ENCODE measurements around the gene ACAA1. TPM values are rescaled to one million over a fixed set of nuclear protein-coding genes. Genes with fewer than 3 reads are reported as not detected.
A peak's percentile ranks its signal among the peaks of the same experiment; 100 is the strongest.

Gene ACAA1
- total and polyA plus RNA-seq, 10 of the 15 experiments (the other 5 are each of a cell fraction or from before 2014, with no cell fraction given) = 5.7 to 85.4 (median 60.6) TPM

GRCh38 chr3:38126121-38126892 lies 10.6 kb downstream of the ACAA1 start:
- H3K27me3 ChIP-seq (replicated peaks in 1 of 2; ENCODE audit: control insufficient read depth in 2 of 2, insufficient read depth in 2 of 2, low read length in 1 of 2) = no peaks in the 10 kb centered on the region
- H3K4me3 ChIP-seq = no peak overlapping the region
- peaks cover 7% of the 10 kb centered on the region for H3K4me1 ChIP-seq (ENCODE audit: control insufficient read depth, insufficient read depth, low read length)
- no peak overlapping the region for H3K4me2 ChIP-seq (ENCODE audit: control insufficient read depth, insufficient read depth)
- peak; percentile 56; the same call in 1 of the 2 replicates for TF ChIP-seq REST (IDR thresholded peaks at IDR 0.05; ENCODE audit: low read depth, low read length)
- TF ChIP-seq POLR2AphosphoS2 (IDR thresholded peaks at IDR 0.05; ENCODE audit: low read depth, low read length) = no peak
- no peak for TF ChIP-seq EED (IDR thresholded peaks at IDR 0.05; ENCODE audit: low read depth)
- TF ChIP-seq, protein P1, sequence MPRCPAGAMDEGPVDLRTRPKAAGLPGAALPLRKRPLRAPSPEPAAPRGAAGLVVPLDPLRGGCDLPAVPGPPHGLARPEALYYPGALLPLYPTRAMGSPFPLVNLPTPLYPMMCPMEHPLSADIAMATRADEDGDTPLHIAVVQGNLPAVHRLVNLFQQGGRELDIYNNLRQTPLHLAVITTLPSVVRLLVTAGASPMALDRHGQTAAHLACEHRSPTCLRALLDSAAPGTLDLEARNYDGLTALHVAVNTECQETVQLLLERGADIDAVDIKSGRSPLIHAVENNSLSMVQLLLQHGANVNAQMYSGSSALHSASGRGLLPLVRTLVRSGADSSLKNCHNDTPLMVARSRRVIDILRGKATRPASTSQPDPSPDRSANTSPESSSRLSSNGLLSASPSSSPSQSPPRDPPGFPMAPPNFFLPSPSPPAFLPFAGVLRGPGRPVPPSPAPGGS (IDR thresholded peaks at IDR 0.05; ENCODE audit: borderline replicate concordance, insufficient read depth, low read depth, low read length, poor library complexity, severe bottlenecking) = no peak
- no peak for TF ChIP-seq STAT3 (IDR thresholded peaks at IDR 0.05; ENCODE audit: low read depth, low read length)
- TF ChIP-seq SIN3A (IDR thresholded peaks at IDR 0.05; ENCODE audit: low read depth, low read length) = no peak
- no peak for TF ChIP-seq BCLAF1 (IDR thresholded peaks at IDR 0.05)
- TF ChIP-seq, protein P2, sequence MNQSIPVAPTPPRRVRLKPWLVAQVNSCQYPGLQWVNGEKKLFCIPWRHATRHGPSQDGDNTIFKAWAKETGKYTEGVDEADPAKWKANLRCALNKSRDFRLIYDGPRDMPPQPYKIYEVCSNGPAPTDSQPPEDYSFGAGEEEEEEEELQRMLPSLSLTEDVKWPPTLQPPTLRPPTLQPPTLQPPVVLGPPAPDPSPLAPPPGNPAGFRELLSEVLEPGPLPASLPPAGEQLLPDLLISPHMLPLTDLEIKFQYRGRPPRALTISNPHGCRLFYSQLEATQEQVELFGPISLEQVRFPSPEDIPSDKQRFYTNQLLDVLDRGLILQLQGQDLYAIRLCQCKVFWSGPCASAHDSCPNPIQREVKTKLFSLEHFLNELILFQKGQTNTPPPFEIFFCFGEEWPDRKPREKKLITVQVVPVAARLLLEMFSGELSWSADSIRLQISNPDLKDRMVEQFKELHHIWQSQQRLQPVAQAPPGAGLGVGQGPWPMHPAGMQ (IDR thresholded peaks at IDR 0.05; ENCODE audit: borderline replicate concordance) = no peak
- peaks cover 34 to 46% of the 10 kb centered on the region in 2 experiments for H3K36me3 ChIP-seq (ENCODE audit: control insufficient read depth in 2 of 2, insufficient read depth in 2 of 2, low read length in 1 of 2)
- intact Hi-C loops (cut with micrococcal nuclease; ENCODE audit: unreplicated experiment) (no loop called here), in situ Hi-C loops (cut with MboI) (no loop called here)
- H3K27ac ChIP-seq (ENCODE audit: control insufficient read depth, insufficient read depth) = no peak overlapping the region
- DNase-seq (ENCODE audit: low read depth, low spot score) (no peak), ATAC-seq (no peak), FAIRE-seq (no peak)
- POLR2A ChIA-PET = no interaction called here
- RAD21 ChIA-PET (ENCODE audit: unreplicated experiment) = no interaction called here
- CTCF ChIA-PET = interaction anchor here (0.6 kb wide), 1 partner anchor 30 kb away, joined by 4 read pairs; no protein-coding TSS in a partner anchor
- SMC1A ChIA-PET (ENCODE audit: uncharacterized antibody, unreplicated experiment) = no interaction called here
- H2AFZ ChIP-seq (ENCODE audit: control insufficient read depth, low read depth, low read length) = no peak overlapping the region
- peaks cover 5% of the 10 kb centered on the region for H4K20me1 ChIP-seq (ENCODE audit: control insufficient read depth, insufficient read depth)
- no peak overlapping the region for H3K9ac ChIP-seq (ENCODE audit: control insufficient read depth, insufficient read depth, low read length)
- 93% methylated on average over 6 of the region's 6 CpGs for WGBS (ENCODE audit: insufficient coverage, insufficient replicate concordance, low lambda C conversion rate, missing lambda C conversion rate)
- H3K9me3 ChIP-seq (replicated peaks; ENCODE audit: control insufficient read depth, insufficient read depth, low read length) = no peaks in the 10 kb centered on the region
- no TSS peak for BruUV-seq (replicated peaks)
- H3K79me2 ChIP-seq (ENCODE audit: control insufficient read depth, insufficient read depth, low read length) = no peaks in the 10 kb centered on the region; the same call in none of the 2 replicates

Measured in GM12878 (cell line).